Anterior cingulate cortex (tissue), 58 donors: ENCODE data around the gene GRK4.

ENCODE experiments used
- DNase-seq, 58 donors: peaks; one replicate each; lab custom pipeline; 2025; lab: John Stamatoyannopoulos, UW

GRK4 gene

GRCh38 chr4:3085948-3086670, 122.7 kb downstream of the GRK4 start:
- DNase-seq: no peak

GRCh38 chr4:3087115-3087797, 123.9 kb downstream of the GRK4 start:
- DNase-seq: no peak
